ENCODE data around the gene ALDOC.

The ALDOC gene

GRCh38 chr17:28553000-28553505, 23.6 kb downstream of the ALDOC start:
- Histone ChIP-seq H3K9me2 (replicated peaks; ENCODE audit: control insufficient read depth, low read length) (no peaks in the 10 kb centered on the region), H3K4me2 (ENCODE audit: low read length) (peak overlapping the region; percentile 82)

GRCh38 chr17:28552176-28552999, 24.3 kb downstream of the ALDOC start, which contains the start of gene UNC119:
Gene UNC119, minus strand, starts transcription at chr17:28552624. Its CDS starts 67 bp downstream, at chr17:28552557.
- Histone ChIP-seq H3K79me2 (ENCODE audit: control insufficient read depth, low read length) (peaks cover 12% of the 10 kb centered on the region; the same call in 1 of the 2 replicates), H3K4me2 (ENCODE audit: low read length) (peak within 1 kb of the TSS; percentile 82), H3K4me1 (ENCODE audit: control insufficient read depth, low read length) (peaks cover 50% of the 10 kb centered on the region), H3K9me3 (ENCODE audit: control insufficient read depth, insufficient read depth, low read length) (no peaks in the 10 kb centered on the region), H3K27me3 (ENCODE audit: control insufficient read depth, low read length) (no peaks in the 10 kb centered on the region), H3K27ac (ENCODE audit: low read depth, low read length) (no peak within 1 kb of the TSS), H4K20me1 (ENCODE audit: control insufficient read depth, insufficient read depth, low read depth, low read length) (no peaks in the 10 kb centered on the region), H3K4me3 (ENCODE audit: low read length) (peak within 1 kb of the TSS; percentile 81), H3F3A (ENCODE audit: control insufficient read depth, insufficient read depth) (0 out of 2 replicates have a peak, but pooled peaks cover 2% of the 10 kb centered on the region), H3K36me3 (ENCODE audit: control insufficient read depth, low read length) (peaks cover 35% of the 10 kb centered on the region), H3K9me2 (replicated peaks; ENCODE audit: control insufficient read depth, low read length) (no peaks in the 10 kb centered on the region)
- TF ChIP-seq EZH2phosphoT487 (IDR thresholded peaks at IDR 0.05; ENCODE audit: borderline replicate concordance, low read length): no peak
- no peak for TF ChIP-seq CTCF (IDR thresholded peaks at IDR 0.05; ENCODE audit: low read depth, low read length, poor library complexity, severe bottlenecking)

More at GRCh38 chr17:28553000-28553505, 23.6 kb downstream of the ALDOC start:
- H4K20me1 ChIP-seq (ENCODE audit: control insufficient read depth, insufficient read depth, low read depth, low read length): no peaks in the 10 kb centered on the region
- H3K27ac ChIP-seq (ENCODE audit: low read depth, low read length): no peak overlapping the region
- no peaks in the 10 kb centered on the region for H3F3A ChIP-seq (ENCODE audit: control insufficient read depth, insufficient read depth)
- H3K9me3 ChIP-seq (ENCODE audit: control insufficient read depth, insufficient read depth, low read length): no peaks in the 10 kb centered on the region
- TF ChIP-seq EZH2phosphoT487 (IDR thresholded peaks at IDR 0.05; ENCODE audit: borderline replicate concordance, low read length): no peak
- TF ChIP-seq CTCF (IDR thresholded peaks at IDR 0.05; ENCODE audit: low read depth, low read length, poor library complexity, severe bottlenecking): no peak
- peak overlapping the region; percentile 81 for H3K4me3 ChIP-seq (ENCODE audit: low read length)
- H3K4me1 ChIP-seq (ENCODE audit: control insufficient read depth, low read length): peaks cover 44% of the 10 kb centered on the region
- H3K36me3 ChIP-seq (ENCODE audit: control insufficient read depth, low read length): peaks cover 41% of the 10 kb centered on the region
- H3K27me3 ChIP-seq (ENCODE audit: control insufficient read depth, low read length): no peaks in the 10 kb centered on the region
- peaks cover 12% of the 10 kb centered on the region; the same call in 1 of the 2 replicates for H3K79me2 ChIP-seq (ENCODE audit: control insufficient read depth, low read length)

- Histone ChIP-seq H3K9me3 (ENCODE audit: control insufficient read depth, insufficient read depth, low read length) (no peaks in the 10 kb centered on the region), H3K4me3 (ENCODE audit: low read length) (peak overlapping the region; percentile 81), H3F3A (ENCODE audit: control insufficient read depth, insufficient read depth) (0 out of 2 replicates have a peak, but pooled peaks cover 5% of the 10 kb centered on the region), H3K79me2 (ENCODE audit: control insufficient read depth, low read length) (peaks cover 12% of the 10 kb centered on the region; the same call in 1 of the 2 replicates), H3K36me3 (ENCODE audit: control insufficient read depth, low read length) (peaks cover 35% of the 10 kb centered on the region), H3K4me2 (ENCODE audit: low read length) (peak overlapping the region; percentile 82), H3K27ac (ENCODE audit: low read depth, low read length) (no peak overlapping the region), H3K4me1 (ENCODE audit: control insufficient read depth, low read length) (peaks cover 56% of the 10 kb centered on the region), H3K27me3 (ENCODE audit: control insufficient read depth, low read length) (no peaks in the 10 kb centered on the region), H3K9me2 (replicated peaks; ENCODE audit: control insufficient read depth, low read length) (no peaks in the 10 kb centered on the region), H4K20me1 (ENCODE audit: control insufficient read depth, insufficient read depth, low read depth, low read length) (no peaks in the 10 kb centered on the region)
- TF ChIP-seq EZH2phosphoT487 (IDR thresholded peaks at IDR 0.05; ENCODE audit: borderline replicate concordance, low read length) (no peak), CTCF (IDR thresholded peaks at IDR 0.05; ENCODE audit: low read depth, low read length, poor library complexity, severe bottlenecking) (no peak)
Measured at GRCh38 chr17:28551421-28552175, 25.1 kb downstream of the ALDOC start.
